GM19238 (cell line): ENCODE data around the gene C1QTNF9B.
A peak's percentile ranks its signal among the peaks of the same experiment; 100 is the strongest.
"Not testable (repeated sequence)": the region's sequence is repeated elsewhere in the genome, so short reads cannot be mapped to it uniquely, and the experiment has no call there.

Experiments
- DNase-seq: peaks from one replicate; pipeline ENCODE4 v3.0.0; 2011; ENCODE audit warnings: low spot score; ENCODE audit not compliant: insufficient read length

The C1QTNF9B gene

DNA sequence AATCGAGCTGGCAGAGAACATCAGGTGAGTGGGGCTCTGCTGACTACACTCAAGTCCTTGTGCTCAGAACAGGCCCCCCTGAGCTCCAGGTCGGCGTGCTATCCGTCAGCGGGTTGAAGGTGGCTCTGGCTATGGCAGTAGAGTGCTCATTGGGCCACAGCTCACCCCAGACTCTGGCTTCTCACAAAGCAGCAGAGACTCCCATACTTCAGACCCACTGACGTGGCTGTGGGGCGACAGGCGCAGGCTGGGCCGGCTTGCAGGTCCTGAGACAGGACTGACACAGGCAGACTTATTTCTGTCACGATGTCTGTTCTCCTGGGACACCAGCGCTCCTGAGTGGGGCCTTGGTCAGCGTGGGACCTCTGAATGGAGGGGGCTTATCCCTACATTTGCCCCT lies 2.6 kb downstream of the C1QTNF9B start:
- not testable (repeated sequence) for DNase-seq

DNA sequence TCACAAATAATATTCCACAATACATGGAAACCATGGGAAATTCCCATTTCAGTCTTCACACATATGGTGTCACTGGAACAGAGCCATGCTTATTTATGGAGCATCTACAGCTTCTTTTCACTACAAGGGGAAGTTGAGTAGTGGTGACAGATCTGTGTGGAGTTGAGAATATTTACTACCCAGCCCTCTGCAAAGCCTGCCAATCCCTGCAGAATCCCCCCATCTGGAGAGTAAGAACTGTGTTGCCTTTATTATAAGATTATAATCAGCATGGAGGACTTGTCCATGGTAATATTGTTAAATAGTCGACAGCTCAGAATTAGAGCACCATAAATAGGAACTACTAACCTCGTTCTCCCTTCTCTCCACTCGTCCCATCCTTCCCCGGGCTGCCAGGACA lies 3.5 kb downstream of the C1QTNF9B start:
- not testable (repeated sequence) for DNase-seq

DNA sequence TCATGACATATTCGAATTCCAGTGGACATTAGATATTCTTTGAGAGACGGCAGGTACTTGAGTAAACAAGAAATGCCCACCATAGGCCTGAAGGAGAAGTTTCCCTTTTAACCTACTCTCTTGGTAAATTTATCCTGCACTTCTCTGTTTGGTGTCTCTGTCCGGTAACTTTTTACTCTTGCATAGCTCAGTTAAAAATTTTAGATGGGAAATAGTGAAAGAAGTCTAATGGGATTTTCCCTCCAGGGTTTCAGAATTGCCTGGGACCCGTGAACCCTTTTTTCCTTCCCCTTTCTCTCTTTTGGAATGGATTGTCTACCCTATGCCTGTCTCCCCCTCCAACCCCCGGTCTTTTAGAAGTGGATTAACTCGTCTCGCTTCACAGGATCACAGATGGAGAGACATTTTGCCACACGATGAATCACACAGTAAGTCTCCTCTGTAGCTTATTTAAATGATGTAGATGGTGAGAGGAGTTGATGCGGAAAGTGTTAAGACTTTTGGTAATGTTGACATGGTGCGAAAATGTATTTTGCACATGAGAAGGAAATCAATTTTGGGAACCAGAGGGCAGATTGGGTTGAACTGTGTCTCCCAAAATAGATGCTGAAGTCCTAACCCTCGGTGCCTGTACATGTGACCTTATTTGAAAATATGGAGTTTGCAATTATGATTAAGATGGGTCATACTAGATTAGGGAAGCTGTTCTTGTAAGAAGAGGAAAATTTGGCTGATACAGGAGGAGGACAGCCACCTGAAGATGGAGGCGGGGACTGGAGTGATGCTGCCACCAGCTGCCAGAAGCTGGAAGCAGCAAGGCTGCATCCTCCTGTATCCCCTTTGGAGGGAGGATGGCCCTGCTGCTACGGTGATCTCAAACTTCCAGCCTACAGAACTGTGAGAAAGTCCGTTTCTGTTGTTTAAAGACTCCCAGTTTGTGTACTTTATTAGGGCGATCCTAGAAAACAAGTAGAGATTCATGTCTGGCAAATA lies 7.4 kb downstream of the C1QTNF9B start:
- no peak for DNase-seq

DNA sequence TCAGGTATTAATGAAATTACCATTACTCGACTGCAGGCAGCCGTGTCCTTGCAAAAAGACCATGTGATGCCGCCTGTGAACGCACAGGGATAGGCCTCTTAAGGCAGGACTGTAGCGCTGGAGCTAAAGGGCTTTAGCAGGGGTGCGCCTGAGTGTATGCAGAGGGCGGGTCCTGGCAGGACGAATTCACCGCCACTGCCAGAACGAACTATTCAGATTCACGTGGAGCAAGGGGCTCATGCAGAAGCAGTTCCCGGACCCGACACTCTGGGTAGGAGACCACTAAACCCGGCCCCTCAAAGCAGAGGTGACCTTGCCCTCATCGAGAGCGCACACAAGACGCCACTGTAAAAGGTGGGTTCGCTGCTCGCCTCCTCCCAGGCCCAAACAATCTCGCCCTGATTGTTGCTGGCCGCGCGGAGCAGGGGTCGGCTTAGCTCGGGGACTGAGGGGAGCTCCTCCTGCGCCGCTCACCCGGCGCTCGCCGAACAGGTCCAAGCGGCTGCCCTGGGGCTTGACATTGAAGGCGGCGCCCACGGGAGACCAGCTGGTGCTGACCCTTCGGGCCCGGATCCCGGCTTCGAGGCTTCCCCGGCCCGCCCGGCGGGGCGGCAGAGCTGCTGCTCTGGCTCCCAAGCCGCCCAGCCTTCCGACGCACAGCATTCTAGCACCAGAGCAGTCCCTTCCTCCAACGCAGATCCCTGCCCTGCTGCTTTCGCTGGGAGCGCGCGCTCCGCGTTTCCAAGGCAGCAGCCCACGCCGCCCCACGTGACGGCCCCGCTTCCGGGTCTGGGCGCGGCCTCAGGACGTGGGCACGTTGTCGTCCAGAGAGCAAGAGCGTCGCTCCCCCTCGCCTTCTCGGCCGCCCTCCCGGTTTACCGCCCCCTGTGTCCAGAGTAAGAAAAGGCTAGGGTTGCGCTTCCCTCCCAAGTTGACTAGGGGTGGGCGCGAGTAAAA lies 8.4 kb downstream of the C1QTNF9B start, which contains the start of gene MIPEP:
TSS of gene MIPEP (minus strand) at position 743 of the 957 bp plus-strand sequence. CDS start at position 663, 80 bp downstream.
- peak; percentile 92 for DNase-seq

DNA sequence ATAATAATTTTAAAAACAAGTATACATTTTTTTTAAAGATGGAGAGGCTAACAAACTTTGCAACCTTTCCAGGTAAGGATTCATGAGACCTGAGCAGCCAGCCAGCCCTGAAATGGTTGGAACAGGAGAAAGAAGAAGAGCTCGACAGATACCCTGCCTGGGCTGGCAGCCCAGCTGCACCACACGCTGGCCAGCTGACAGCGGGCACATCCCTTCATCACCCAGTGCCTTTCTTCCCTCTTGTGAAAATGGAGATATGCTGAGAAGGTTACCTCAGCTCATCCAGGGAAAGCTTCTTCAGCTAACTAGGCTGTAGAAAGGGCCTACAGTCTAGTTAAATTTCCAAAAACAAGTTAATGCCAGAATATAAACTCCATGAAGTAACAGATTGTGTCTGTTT lies 12.9 kb downstream of the C1QTNF9B start:
- DNase-seq, result not testable (repeated sequence)

DNA sequence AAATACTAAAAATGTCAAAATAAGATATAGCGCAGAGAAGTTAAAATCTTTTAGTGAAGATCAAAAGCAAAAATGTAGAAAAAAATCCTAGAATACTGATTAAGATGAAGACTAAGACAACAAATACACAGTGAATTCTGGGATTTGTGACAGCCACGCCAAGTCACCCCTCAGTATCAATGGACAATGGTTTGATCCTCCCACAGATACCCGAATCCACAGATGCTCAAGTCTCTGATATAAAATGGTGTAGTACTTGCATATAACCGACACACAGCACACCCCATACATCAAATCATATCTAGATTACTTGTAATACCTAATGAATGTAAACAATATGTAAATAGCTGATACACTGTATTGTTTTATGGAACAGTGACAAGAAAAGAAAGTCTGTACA lies 14.0 kb downstream of the C1QTNF9B start:
- no peak for DNase-seq

DNA sequence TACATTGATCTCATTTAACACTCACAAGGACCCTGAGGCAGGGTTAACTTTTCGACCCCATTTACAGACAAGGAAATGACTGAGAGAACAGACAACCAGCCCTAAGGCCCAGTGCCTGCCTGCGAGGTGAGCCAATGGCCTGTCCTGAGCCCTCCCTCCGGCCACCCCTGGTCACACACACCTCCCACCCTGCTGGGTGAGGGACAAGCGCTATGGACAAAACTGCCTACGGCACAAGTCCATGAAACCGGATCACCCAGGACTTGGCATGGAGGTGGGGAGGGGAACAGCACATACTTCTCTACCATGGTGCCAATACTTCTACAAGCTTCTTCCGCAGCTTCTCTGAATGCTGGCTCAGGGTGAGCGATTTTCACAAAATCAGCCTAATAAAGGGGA lies 15.9 kb downstream of the C1QTNF9B start:
- not testable (repeated sequence) for DNase-seq

DNA sequence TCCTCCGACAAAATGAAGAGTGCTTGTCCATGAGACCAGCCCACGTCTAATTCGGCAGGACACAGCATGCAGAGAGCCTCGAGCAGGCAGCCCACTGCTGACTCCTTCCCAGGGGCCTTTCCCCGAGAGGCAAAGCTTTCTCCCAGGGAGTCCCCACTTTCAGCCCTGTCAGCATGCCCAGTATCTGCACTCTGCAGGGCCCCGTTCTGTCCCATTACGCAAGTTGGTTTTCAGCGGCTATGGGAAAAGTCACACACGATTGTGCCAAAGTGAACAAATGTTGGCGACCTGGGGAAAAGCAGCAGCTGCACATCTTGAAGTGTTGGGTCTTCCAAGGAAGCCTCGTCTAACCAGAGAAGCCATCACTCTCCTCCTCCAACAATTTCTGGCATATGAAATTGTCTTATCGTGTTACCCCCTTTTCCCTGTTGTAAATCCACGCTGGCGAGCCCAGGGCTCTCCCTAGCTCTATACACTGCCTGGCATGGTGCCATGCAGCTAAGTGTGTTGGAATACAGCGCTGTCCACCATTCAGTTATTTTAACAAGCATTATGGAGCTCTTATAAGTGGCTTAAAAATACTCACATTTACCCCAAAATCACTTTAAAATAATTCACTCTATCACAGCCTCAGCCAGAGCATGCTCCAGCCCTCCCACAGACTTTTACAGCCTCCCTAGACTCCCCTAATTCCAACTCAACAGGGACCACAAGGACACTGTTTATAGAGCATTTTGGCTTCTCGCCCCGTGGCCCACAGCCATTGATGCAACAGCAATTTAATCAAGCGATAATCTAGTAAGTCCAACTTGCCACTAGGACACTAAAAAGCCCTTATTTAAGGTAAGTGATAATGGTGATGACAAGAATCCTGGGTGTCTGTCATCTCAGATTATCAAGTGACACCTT lies 16.6 kb downstream of the C1QTNF9B start:
- DNase-seq, result not testable (repeated sequence)

DNA sequence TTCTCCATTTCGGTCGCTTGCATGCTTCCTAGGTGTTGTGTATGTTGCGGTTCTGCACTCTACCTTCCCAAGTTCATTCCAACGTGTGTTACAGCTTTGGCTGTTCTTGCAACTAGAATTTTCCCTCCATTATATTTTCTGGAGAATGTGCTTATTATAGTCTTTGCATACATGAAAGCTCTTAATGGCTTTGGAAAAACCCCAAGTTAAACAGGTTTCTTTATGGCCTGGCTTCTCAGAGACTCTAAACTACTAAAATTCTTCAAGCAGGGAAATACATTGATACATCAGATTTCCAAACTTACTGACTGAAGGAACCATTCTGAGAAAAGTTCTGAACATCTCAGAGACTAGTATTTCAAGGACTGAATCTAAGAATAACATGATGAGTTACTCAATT lies 20.0 kb downstream of the C1QTNF9B start:
- no peak for DNase-seq

DNA sequence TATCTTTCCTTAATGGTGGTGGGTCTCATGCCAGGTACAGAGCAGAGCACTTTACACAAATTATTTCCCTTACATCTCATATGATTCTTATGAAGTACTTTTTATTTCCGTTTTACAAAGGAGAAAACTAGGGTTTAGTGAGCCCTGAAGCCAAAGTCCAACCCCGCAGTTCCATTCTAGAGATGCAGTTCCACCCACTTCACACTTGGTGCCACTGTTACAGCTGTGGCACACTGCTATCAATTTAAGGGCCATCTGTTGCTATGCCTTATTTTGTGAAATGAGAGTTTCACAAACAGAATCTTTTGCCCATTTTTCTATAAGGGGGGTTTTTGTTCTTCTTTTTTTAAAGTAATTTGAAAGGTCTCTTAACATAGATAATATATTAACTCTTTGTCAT lies 21.0 kb downstream of the C1QTNF9B start:
- DNase-seq, result no peak

DNA sequence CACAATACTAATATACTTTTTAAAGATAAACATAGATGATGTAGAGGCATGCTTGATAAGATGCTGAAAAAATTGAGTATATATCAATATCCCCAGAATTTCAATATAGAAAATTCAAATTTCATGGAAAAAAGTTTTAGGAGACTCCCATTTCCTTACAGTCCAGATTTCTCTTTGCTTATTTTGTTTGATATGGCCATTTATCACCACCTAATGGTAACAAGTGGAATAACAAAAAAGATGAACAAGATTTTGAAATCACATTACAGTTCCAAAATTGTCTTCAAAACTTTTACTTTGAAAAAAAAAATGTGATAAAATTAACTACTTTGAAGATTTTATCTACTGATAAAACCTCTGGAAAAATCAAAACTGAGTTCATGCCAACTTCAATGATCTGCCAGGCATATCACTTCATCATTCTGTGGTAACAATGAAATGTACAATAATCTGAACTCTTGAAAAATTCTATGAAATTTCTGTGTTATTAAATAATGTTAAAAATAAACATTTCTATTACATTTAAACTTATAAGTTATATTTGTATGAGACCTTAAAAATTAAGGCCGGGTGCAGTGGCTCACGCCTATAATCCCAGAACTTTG lies 25.6 kb downstream of the C1QTNF9B start:
- no peak for DNase-seq

DNA sequence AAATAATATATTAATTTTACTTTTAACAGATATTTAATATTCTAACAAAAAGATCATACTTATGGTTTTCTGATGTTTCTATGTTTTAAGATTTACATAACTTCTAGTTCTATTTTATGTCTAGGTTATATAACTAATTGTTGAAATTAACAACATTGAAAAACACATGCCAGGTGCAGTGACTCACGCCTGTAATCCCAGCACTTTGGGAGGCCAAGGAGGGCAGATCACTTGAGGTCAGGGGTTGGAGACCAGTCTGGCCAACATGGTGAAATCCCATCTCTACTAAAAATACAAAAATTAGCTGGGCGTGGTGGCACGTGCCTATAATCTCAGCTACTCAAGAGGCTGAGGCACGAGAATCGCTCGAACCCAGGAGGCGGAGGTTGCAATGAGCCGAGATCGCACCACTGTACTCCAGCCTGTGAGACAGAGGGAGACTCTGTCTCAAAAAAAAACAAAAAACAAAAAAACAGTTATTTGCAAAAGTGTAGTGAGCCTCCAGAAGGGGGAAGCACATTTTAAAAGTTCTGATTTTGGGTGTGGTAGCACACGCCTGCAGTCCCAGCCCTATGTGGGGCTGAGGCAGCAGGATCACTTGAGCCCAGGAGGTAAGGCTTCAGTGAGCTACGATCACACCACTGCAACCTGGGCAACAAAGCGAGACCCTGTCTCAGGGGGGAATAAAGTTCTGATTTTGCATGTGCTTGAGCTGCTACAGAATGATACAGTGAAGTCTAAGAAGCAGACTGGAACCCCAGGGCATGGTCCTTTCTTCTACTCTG lies 26.8 kb downstream of the C1QTNF9B start:
- no peak for DNase-seq

DNA sequence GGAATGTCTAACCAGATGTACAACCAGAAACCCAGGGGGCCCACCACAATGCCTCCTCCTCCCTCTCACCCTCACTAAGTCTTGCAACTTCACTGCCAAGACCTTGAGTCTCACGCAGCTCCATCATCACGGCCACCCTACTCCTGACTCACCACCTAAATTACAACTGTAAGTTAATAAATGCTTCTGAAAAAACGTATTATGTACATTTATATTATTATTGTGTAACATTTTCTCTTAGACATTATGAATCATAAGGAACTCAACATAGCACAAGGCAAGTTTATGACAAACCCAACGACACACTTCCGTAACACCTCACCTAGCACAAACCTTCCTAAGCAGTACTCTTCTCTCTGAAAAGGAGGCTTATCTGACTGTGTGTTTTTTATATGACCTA lies 28.8 kb downstream of the C1QTNF9B start:
- no peak for DNase-seq

DNA sequence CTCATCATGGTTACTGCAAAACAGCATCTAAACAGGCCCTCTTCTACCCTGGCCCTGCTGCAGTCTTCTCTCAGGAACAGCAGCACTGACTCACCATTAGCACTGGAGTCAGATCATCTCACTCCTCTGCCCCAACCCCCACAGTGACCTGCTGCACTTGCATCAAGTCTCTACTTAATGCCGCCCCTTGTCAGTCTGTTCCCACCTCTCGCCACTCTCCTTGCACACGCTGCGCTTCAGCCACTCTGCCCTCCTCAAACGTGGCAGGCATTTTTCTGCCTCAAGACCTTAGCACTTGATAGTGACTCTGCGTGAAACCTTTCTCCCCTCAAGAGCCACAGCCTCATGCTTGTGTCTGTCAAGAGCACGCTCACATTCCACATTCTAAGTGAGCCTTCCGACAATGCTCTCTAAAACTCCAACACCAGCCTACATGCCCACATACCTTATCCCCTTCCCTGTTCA lies 30.2 kb downstream of the C1QTNF9B start:
- DNase-seq, result no peak

DNA sequence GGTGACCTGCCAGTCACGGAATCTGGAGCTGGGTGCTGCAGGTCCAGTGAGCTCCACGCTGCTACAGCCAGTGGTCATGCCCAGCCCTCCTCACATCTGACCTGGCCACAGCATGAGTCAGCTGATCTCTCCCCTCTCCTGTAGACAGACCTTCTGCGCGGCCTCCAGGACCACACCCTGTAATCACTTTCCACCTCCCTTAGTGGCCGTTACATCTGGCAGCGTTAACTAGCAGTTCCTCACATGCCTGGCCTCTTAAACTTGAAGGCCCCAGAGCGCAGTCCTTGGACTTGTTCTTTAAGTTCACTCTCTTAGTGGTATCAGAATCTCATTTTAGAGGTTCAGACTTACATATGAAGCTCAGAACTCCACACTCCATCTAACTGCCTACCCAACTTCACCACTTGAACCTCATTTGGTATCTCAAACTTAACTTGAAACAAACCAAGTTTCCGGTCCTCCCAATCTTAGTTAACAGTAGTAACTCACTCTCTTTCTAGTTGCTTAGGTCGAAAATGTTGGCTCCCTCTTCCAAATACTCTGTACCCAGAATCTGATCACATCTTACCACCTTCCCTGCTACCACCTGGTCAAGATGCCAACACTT lies 30.8 kb downstream of the C1QTNF9B start:
- no peak for DNase-seq

DNA sequence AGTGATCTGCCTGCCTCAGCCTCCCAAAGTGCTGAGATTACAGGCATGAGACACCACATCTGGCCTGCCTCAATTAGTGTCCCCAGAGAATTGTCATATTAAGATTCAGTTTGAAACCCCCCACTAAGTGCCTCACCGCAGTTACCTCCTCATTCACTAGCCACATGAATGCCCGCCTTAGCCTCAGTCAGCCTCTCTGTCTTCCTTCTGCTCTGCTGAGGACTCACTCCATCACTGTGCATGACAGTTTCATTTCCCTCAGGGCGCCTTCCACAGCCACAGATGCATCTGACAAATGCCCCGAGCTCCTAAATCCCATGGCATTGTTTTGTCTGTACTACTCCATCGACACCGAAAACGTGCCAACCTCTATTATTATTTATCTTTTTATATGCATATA lies 31.4 kb downstream of the C1QTNF9B start:
- DNase-seq, result no peak

DNA sequence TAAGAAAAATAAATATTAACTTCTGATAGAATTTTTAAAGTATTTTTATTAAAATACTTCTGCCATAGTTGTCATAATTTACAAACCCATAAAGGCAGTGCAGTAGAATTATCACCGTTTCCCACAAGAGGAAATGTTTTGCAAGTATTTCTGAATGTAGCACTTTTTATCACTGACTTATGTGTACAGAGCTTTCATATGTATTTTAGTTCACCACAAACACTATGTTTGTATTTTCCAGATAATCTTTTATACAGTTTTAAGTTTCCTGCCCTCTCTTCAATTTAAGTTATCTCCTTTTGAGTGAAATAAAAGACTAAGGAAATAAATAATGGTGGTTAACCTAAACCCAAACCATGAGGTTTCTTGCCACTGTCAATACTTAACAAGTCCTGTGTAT lies 32.3 kb downstream of the C1QTNF9B start:
- no peak for DNase-seq

DNA sequence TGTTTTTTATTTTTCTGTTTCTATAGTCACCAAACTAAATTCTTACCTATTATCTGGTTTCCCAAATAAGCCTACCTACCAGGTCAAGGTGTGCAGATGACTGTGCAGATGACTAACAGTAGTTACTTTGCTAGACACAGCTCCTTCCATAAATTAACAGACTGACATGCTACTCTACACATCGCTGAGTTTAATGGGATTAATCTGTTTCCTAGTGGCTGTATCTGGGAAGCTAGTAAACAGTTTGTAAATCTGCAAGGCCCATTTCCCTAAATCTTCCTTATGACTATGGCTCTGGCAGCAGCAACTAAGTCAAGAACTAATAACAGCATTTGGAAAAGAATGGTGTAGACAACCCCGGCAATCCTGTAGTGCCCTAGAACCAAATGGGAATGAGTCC lies 36.0 kb downstream of the C1QTNF9B start:
- no peak for DNase-seq

DNA sequence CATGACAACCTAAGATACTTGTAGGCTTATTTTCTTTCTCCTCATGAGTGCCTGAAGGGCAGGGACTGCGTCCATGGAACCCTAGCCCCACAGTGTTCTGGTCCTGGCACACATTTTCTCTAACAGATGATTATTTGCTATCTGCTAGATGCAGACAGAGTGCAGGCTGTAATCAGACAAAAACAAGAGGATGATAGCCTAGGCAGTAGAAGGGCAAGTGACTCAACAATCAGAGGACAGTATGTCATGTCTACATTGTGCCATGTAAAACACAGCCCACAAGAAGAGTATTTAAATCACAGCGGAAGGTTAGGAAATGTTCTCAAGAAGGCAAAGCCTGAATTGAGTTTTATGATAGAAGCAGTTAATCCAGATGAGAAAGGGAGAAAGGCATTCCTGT lies 37.4 kb downstream of the C1QTNF9B start:
- DNase-seq, result no peak
